ENCODE measurements around the gene NUP133.
"Not testable (repeated sequence)": the region's sequence is repeated elsewhere in the genome, so short reads cannot be mapped to it uniquely, and the experiment has no call there.

Gene NUP133

DNA sequence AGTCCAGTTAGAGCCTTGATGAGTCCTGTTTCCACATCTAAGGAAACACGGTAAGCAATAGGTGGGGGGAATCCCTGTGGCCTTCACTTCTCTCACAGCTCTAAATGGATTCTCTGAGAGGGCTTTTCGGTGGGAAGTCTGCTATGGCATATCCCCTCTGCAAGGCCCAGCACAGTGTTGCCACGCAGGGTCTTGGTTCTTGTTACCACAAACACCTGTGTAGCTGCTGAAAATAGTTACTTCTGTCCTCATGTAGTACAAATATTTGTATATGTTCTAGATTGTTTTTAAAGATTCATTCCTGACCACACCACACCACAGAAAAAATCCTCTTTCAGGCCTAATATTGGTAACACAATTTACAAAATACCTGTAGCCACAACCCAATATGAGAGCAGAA, 79.9 kb downstream of the NUP133 start:
- H3K4me3 ChIP-seq (ENCODE audit: low read depth, low read length) = no peak overlapping the region
- TF ChIP-seq POLR2A (IDR thresholded peaks at IDR 0.05; ENCODE audit: extremely low read depth, insufficient read length) = no peak
- no peak for TF ChIP-seq MYC (IDR thresholded peaks at IDR 0.05; ENCODE audit: low read depth, low read length)
- TF ChIP-seq, protein P1, sequence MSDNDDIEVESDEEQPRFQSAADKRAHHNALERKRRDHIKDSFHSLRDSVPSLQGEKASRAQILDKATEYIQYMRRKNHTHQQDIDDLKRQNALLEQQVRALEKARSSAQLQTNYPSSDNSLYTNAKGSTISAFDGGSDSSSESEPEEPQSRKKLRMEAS (IDR thresholded peaks at IDR 0.05; ENCODE audit: low read depth, low read length) = no peak
- TF ChIP-seq CTCF (IDR thresholded peaks at IDR 0.05; ENCODE audit: low read depth, low read length) = no peak
- DNase-seq (ENCODE audit: low read depth) = no peak

DNA sequence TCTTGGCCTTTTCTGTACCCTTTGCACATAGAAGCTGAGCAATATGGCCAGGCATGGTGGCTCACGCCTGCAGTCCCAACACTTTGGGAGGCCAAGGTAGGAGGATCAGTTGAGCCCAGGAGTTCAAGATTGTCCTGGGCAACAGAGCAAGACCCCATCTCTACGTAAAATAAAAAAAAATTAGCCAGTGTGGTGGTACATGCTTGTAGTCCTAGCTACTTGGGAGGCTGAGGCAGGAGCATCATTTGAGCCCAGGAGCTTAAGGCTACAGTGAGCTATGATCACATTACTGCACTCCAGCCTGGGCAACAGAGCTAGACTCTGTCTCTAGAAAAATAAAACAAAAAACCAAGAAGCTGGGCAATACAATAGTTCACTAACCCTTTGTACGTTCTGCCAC, 80.6 kb downstream of the NUP133 start:
- no peak for DNase-seq (ENCODE audit: low read depth)
- TF ChIP-seq, protein P1 (IDR thresholded peaks at IDR 0.05; ENCODE audit: low read depth, low read length) = no peak
- TF ChIP-seq CTCF (IDR thresholded peaks at IDR 0.05; ENCODE audit: low read depth, low read length) = no peak
- no peak for TF ChIP-seq MYC (IDR thresholded peaks at IDR 0.05; ENCODE audit: low read depth, low read length)
- TF ChIP-seq POLR2A (IDR thresholded peaks at IDR 0.05; ENCODE audit: extremely low read depth, insufficient read length) = no peak
- H3K4me3 ChIP-seq (ENCODE audit: low read depth, low read length) = no peak overlapping the region

DNA sequence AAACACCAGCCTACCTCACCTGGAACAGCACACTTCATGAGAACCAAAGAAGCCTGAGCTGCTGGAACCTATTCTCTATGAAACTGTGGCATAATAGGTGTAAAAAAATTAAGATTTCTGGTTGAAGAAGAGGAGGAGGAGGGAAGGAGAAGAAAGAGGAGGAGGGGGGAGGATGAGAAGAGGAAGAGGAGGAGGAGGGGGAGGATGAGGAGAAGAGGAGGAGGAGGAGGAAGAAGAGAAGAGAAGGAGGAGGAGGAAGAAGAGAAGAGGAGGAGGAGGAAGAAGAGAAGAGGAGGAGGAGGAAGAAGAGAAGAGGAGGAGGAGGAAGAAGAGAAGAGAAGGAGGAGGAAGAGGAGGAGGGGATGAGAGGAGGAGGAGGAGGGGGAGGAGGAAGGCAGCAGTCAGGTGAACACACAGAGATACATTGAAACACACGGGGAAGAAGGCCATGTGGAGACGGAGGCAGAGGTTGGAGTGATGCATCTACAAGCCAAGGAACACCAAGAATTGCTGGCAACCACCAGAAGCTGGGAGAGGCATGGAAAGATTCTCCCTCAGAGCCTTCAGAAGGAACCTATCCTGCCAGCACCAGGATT, 82.5 kb downstream of the NUP133 start:
- TF ChIP-seq MYC (IDR thresholded peaks at IDR 0.05; ENCODE audit: low read depth, low read length) (no peak), CTCF (IDR thresholded peaks at IDR 0.05; ENCODE audit: low read depth, low read length) (no peak), POLR2A (IDR thresholded peaks at IDR 0.05; ENCODE audit: extremely low read depth, insufficient read length) (no peak)
- TF ChIP-seq, protein P1 (IDR thresholded peaks at IDR 0.05; ENCODE audit: low read depth, low read length) = no peak
- H3K4me3 ChIP-seq (ENCODE audit: low read depth, low read length) = no peak overlapping the region
- no peak for DNase-seq (ENCODE audit: low read depth)

- TF ChIP-seq POLR2A (IDR thresholded peaks at IDR 0.05; ENCODE audit: extremely low read depth, insufficient read length) = no peak
- TF ChIP-seq, protein P1 (IDR thresholded peaks at IDR 0.05; ENCODE audit: low read depth, low read length) = no peak
- TF ChIP-seq CTCF (IDR thresholded peaks at IDR 0.05; ENCODE audit: low read depth, low read length) = no peak
- no peak overlapping the region for H3K4me3 ChIP-seq (ENCODE audit: low read depth, low read length)
- no peak for DNase-seq (ENCODE audit: low read depth)
Measured at GRCh38 chr1:229420765-229421164, 87.4 kb downstream of the NUP133 start.

DNA sequence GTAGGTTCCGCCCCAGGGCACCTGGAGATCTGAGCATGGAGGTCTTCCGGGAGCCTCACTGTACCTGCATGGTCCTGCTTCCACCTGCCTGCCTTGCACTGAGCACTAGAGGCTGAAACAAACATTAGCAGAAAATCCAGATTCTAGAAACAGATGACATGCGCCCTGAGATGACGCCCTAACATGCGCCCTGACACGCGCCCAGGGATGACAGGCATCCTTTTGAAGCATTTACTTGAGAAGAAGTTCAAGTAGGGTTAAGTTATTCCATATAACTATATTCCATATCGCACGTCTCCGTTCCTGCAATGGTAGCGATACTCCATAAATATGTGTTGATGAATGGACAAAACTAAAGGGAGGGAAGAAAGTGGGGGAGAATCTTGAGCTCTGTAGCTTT, 87.9 kb downstream of the NUP133 start:
- TF ChIP-seq, protein P1 (IDR thresholded peaks at IDR 0.05; ENCODE audit: low read depth, low read length) = no peak
- TF ChIP-seq CTCF (IDR thresholded peaks at IDR 0.05; ENCODE audit: low read depth, low read length) (no peak), MYC (IDR thresholded peaks at IDR 0.05; ENCODE audit: low read depth, low read length) (no peak), POLR2A (IDR thresholded peaks at IDR 0.05; ENCODE audit: extremely low read depth, insufficient read length) (no peak)
- no peak overlapping the region for H3K4me3 ChIP-seq (ENCODE audit: low read depth, low read length)
- DNase-seq (ENCODE audit: low read depth) = no peak

- not testable (repeated sequence) for DNase-seq (ENCODE audit: low read depth); H3K4me3 ChIP-seq (ENCODE audit: low read depth, low read length)
Measured at GRCh38 chr1:229418586-229418985, 89.6 kb downstream of the NUP133 start.

DNA sequence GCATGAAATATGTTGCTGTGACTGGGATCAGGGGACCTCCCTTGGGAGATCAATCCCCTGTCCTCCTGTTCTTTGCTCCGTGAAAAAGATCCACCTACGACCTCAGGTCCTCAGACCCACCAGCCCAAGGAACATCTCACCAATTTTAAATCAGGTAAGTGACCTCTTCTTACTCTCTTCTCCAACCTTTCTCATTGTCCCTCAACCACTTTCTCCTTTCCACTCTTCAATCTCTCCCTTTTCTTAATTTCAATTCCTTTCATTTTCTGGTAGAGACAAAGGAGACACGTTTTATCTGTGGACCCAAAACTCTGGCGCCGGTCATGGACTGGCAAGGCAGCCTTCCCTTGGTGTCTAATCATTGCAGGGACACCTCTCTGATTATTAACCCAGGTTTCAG, 95.3 kb downstream of the NUP133 start:
- H3K4me3 ChIP-seq (ENCODE audit: low read depth, low read length); DNase-seq (ENCODE audit: low read depth): not testable (repeated sequence)

Data from NB4 (cell line).